Hematopoietic multipotent progenitor cell treated with erythropoietin and hydrocortisone succinate and interleukin-3 and kit ligand, for 15 days (in vitro differentiated cells): ENCODE measurements around the gene SCARB2.
A peak's percentile ranks its signal among the peaks of the same experiment; 100 is the strongest.

ENCODE experiments used
- DNase-seq: peaks from one replicate; pipeline ENCODE4 v3.0.0-alpha.2; 2015; ENCODE audit warnings: low spot score

SCARB2 gene

GRCh38 chr4:76198411-76199237, 15.0 kb downstream of the SCARB2 start:
- peak; percentile 28 for DNase-seq

- no peak for DNase-seq
Observed at GRCh38 chr4:76197971-76198410, 15.6 kb downstream of the SCARB2 start.

GRCh38 chr4:76197031-76197743, 16.4 kb downstream of the SCARB2 start:
- no peak for DNase-seq

GRCh38 chr4:76196376-76196775, 17.2 kb downstream of the SCARB2 start:
- DNase-seq = no peak

GRCh38 chr4:76195326-76195725, 18.3 kb downstream of the SCARB2 start:
- DNase-seq = no peak

DNA sequence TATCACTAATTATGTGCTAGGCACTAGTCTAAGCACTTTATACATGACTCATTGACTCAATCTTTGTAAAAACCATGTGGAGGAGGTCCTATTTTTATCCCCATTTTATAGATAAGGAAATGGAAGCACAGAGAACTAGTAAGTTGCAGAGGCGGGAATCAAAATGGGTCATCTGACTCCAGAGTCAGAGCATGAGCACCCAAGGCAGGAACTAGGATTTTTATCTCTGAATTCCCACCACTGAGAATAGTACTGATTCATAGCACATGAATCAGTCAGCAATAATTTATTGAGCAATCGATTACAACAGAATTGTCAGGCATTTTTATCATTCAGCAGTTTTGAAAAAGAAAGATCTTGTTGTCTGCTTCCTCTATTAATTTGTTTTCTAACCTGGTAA, 19.3 kb downstream of the SCARB2 start:
- no peak for DNase-seq

DNA sequence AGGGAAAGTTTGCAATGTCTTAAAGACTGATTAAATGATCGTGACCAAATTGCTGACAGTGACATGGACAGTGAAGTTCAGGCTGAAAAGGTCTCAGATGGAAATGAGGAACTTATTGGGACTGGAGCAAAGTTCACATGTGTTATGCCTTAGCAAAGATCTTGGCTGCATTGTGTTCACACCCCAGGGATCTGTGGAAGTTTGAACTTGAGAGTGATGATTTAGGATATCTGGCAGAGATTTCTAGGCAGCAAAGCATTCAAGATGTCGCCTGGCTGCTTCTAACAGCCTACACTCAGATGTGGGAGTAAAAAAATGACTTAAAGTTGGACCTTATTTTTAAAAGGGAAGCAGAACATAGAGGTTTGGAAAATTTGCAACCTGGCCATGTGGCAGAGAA, 21.4 kb downstream of the SCARB2 start:
- DNase-seq = no peak

- no peak for DNase-seq
Observed at GRCh38 chr4:76188557-76188956, 25.1 kb downstream of the SCARB2 start.

GRCh38 chr4:76188149-76188548, 25.5 kb downstream of the SCARB2 start:
- DNase-seq = no peak

DNA sequence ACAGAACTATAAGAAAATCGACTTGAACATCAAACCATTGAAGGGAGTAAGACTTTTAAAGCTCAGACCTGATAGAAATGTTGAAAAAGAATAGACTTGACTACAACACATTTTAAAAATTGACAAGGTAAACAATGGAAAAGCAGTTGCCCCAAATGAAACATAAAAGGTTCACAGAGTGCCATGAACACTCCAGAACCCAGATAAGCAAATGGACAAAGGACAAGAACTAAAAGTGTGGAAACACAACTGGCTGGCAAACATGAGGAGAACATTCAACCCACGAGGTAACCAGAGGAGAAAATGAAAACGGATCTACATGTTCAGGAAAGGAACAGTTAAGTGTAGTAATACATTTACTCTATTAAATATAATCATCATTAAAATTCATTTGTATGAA, 26.5 kb downstream of the SCARB2 start:
- no peak for DNase-seq

DNA sequence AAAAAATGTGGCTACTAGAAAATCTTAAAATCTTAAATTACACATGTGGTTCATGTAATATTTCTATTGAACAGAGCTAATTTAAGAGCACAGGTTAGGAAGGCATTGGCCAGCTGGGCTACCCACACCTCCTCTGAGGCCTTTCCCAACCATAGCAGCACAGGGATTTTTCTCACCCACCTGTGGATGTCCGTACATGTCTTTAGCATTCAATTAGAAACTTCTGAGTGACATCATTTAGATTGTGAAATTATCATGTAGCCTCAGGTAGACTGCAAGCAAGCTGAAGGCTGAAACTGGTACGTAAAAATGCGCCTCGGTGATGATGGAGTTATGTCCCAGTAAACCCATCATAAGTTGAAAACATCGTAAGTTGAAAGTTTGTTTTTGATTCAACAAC, 31.2 kb downstream of the SCARB2 start:
- DNase-seq = no peak

DNA sequence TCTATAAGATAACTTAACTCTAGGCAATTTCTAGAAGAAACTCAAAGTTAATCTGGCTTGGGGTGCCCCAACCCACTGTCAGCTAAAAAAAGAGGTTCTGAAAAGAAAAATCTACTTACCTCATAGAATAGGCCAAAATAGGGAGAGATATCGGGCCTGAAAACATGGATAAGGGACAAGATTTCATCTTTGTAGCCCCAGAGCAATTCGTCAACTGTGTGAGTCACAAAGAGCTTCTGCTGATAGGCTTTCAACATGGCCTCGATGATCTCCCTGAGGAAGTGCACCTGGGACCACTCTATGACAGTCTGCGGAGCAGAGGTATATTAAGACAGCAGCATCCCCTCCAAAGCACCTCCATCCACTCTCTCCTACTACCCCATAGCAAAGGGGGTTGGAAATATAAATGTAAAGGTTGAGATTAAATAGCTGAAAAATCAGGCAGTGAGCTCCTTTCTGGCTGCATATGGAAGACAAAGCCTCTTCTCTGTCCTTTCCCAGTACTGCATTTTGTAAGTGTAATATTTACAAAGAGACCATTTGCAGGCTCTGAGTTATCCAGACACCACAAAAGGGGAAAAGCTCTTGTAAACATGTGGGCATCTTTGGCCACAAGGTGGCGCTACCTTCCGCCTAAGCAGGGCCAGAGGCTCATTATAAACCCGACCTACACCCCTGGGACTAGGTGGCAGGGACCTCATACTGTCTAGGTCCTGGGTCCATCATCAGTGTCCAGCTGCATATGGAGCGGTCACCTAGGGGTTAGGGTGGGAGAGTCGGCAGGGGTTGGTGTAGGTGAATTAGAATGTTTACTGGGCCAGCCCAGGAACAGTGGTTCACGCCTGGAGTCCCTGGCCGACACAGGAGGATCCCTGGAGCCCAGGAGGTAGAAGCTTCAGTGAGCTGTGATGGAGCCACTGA, 34.0 kb downstream of the SCARB2 start:
- peak; percentile 87 for DNase-seq

DNA sequence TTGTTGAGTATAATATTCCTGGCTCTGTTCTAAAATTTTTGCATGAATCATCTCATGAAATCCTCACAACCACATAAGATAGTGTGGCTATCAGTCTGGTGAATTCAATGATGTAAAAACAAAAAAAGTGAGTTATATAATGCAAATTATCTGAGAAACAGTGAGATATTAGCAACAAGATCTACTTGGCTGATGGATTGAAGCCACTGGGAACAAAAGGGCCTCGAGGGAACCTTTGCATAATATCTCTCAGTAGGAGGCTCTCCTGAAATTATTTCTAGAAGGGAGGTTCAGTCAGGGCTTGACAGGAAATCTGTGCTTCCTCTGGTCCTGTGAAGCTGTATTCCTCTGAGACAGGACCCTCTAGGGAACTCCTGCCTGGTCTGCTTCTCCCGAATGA, 35.3 kb downstream of the SCARB2 start:
- DNase-seq = no peak

GRCh38 chr4:76177709-76178108, 35.9 kb downstream of the SCARB2 start:
- DNase-seq = no peak

DNA sequence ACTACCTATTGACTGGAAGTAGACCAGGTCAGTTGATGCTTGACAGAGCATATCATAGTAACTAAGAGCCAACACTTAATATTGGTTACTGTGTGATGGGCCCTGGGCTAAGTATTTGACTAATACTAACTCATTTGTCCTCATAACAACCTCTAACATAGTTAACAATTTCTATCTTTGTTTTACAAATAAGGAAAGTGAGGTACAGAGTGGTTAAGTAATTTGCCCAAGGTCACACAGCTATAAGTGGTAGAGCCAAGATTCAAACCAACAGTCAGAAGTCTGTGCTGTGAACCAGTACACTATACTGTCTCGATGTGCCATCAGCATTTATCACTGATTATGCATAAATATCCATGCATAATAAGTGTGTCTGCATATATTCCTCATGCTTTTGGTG, 38.3 kb downstream of the SCARB2 start:
- DNase-seq = no peak

DNA sequence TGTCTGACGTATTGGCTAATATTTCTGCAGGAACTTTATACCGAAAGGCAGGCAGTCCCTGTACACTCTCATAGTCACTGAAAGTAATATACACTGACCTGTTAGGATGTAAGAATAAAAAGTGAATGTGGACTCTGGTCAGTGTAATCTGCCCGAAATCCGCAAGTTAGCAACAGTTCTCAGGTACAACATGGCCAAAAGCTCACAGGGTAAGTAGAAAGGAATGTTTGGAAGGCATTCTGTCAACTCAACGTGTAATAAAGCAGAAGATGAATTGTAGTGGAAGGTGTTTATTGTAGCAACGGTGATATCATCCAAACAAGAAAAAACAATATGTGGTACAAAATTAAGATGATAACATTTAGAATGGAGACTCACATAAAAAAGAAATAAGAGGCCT, 39.4 kb downstream of the SCARB2 start:
- no peak for DNase-seq

GRCh38 chr4:76168688-76169087, 44.9 kb downstream of the SCARB2 start:
- DNase-seq = no peak

GRCh38 chr4:76166480-76166879, 47.1 kb downstream of the SCARB2 start:
- no peak for DNase-seq

- no peak for DNase-seq
Observed at GRCh38 chr4:76160355-76160754, 53.3 kb downstream of the SCARB2 start.

DNA sequence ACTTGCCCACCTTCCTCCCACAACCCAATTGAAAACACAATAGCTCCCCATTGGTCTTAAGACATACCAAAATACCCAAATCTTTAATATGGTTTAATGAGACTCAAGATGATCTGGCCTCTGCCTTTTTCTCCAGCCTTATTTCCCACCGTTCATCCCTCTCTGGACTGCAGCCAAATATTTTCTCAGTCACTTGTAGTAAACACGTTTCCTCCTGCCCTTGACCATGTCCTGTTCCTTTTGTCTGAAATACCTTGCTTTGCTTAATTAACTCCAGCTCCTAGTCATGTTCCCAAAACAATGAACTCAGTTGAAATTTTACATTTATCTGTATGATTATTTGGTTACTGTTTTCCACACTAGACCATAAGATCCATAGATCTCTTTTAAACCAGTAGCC, 57.0 kb downstream of the SCARB2 start:
- no peak for DNase-seq

- DNase-seq = no peak
Observed at GRCh38 chr4:76155979-76156378, 57.6 kb downstream of the SCARB2 start.

DNA sequence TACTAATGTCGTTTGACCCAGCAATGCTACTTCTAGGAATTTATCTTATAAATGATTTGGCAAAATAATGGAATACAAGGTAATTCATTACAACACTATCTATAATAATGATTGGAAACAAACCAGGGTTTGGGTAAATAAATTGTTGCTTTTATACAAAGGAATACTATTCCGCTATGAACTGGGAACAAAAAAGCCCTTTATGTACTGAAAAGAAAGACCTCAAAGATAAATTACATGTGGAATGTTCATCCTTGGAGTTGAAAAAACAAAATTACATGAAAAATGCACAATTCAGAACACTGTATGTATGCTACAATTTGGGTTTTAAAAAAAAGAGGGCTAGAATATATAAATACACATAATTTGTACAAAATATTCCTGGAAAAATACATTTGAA, 60.3 kb downstream of the SCARB2 start:
- no peak for DNase-seq
